HPDE6-E6E7 (cell line): ENCODE measurements around the gene PTEN.
"Not testable (repeated sequence)": the region's sequence is repeated elsewhere in the genome, so short reads cannot be mapped to it uniquely, and the experiment has no call there.

Source experiments
- DNase-seq: peaks from one replicate; pipeline ENCODE4 v3.0.0; 2011; ENCODE audit warnings: missing footprints; ENCODE audit errors: extremely low spot score

Gene PTEN

DNA sequence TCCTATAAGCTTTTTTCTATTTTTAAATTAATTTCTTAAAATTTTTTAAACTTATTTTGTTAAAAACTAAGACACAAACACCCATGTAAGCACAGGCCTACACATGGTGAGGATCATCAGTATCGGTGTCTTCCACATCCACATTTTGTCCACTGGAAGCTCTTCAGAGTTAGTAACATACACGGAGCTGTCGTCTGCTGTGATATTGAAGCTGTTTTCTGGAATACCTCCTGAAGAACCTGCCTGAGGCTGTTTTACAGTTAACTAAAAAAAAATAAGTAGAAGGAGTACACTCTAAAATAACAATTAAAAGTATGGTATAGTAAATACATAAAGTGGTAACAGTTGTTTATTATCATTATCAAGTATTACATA is 17.8 kb upstream of the PTEN start:
- DNase-seq, result no peak

GRCh38 chr10:87846023-87846422 is 17.4 kb upstream of the PTEN start:
- DNase-seq, result peak; percentile 33

GRCh38 chr10:87846711-87847110 is 16.7 kb upstream of the PTEN start:
- not testable (repeated sequence) for DNase-seq

DNA sequence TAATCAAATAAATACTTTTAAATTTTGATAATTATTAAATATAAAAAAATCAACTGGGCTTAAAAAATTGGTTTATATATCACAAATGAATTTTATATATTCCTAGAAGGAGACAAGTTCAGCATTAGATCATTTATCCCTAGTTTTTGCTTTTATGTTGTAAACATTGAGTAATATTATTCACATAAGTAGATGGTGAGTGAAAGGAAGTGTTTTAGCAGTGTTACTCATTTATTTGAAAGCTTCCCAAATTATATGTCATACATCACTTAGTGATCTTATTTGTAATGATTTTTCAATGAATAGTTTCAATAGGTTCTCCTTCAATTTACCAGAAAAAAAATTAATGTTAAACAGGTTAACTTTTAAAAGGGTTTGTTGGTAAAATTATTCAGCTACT is 15.9 kb upstream of the PTEN start:
- no peak for DNase-seq

GRCh38 chr10:87849001-87849400 is 14.4 kb upstream of the PTEN start:
- peak; percentile 33 for DNase-seq

DNA sequence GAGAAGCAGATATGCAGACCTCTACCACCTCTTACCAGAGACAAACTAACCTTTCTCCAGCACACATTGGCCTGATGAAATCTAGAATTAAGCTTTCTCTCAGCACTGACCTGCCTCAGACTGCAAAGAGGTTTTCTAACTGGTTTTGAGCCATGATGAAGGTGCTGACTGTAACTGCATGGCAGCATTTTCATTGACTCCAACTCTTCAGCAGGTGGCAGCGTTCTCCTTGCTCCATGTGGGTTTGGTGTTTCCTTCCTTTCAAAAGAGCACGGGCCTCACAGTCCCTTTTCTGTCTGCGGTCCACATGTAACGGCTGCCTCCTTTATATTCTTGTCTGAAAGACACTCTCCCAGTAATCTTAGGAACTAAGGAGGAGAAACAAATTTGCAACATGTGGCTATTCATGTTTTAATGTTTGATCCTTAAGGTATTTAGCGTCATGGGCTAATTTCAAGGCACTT is 12.7 kb upstream of the PTEN start:
- peak; percentile 43 for DNase-seq

- no peak for DNase-seq
These were observed 11.3 kb upstream of the PTEN start for GRCh38 chr10:87852089-87852488.

DNA sequence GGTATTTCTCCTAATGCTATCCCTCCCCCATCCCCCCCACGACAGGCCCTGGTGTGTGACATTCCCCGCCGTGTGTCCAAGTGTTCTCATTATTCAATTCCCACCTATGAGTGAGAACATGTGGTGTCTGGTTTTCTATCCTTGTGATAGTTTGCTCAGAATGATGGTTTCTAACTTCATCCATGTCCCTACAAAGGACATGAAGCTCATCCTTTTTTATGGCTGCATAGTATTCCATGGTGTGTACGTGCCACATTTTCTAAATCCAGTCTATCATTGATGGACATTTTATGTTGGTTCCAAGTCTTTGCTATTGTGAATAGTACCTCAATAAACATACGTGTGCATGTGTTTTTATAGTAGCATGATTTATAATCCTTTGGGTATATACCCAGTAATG is 8.2 kb upstream of the PTEN start:
- DNase-seq, result not testable (repeated sequence)

- not testable (repeated sequence) for DNase-seq
These were observed 7.8 kb upstream of the PTEN start for GRCh38 chr10:87855665-87856064.

DNA sequence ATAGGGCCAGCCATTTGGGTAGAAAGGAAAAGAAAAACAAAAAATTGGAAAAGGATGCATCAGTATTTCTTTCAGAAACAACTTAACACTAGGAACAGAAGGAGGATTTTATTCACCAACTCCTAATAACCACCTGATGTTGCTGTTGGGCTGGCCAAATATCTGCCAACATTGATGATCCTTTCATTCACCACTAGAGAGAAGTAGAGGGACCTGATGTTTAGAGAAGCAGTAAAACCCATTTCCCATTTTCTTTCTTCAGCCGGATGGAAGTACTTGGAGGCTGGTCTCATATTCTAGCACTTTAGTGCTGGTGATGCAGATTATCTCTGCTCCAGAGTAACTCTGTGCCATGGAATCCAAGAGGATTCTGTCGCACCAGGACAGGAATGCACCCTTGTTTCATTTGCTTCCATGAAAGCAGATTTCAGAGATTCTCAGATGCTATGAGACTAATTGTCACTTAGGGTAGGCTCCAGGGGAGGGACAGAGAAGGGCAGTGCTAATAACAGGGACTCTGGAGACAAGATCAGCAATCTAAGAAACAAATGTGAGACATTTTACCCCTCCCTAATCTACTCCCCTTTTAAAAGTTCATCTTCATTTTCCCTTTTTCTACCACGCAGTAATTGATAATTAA is 3.1 kb upstream of the PTEN start:
- peak; percentile 41 for DNase-seq

DNA sequence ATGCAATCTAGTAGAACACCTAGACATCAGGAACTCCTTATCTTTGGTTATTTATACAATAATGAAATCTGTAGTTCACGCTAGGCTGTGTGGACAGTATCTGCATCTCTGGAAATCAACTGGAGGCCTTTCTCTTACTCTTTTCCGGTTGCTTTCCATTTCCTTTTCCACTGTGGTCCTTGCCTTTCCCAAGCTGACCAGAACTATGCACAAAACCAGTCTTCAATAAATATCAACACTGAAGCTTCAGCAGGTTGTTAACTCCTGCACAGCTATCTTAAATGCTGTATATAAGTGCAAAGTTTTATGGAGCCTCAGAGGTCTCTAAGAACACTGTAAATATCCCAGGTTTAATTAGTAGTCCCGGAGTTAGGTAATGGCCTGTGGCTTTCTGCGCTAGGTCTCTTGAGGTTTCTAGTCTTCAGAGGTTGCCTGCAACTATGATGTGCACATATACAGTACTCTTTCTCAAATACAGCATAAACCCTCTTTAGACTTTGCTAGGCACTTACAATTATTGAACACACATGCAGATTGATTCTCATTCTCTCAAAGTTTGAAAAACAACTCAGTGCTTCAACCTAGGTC is 2.5 kb upstream of the PTEN start:
- DNase-seq, result no peak

DNA sequence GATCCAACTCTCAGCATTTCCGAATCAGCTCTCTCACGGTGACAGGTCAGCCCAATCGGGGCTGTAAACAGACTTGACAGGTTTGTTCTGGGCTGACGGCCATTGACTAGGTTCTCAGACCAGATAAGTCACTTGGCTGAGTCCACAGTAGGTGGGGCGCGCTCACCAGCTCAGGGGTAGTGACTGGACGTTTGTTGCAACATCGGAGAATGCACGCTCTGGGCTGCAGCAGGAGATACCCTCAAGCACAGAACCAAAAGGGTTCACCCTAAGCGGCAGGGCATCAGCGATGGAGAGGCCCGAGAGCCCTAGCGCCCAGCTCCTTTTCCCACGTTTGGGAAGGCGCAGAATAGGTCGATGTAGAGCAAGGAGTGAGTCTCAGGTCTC is 1.9 kb upstream of the PTEN start:
- peak; percentile 66 for DNase-seq

DNA sequence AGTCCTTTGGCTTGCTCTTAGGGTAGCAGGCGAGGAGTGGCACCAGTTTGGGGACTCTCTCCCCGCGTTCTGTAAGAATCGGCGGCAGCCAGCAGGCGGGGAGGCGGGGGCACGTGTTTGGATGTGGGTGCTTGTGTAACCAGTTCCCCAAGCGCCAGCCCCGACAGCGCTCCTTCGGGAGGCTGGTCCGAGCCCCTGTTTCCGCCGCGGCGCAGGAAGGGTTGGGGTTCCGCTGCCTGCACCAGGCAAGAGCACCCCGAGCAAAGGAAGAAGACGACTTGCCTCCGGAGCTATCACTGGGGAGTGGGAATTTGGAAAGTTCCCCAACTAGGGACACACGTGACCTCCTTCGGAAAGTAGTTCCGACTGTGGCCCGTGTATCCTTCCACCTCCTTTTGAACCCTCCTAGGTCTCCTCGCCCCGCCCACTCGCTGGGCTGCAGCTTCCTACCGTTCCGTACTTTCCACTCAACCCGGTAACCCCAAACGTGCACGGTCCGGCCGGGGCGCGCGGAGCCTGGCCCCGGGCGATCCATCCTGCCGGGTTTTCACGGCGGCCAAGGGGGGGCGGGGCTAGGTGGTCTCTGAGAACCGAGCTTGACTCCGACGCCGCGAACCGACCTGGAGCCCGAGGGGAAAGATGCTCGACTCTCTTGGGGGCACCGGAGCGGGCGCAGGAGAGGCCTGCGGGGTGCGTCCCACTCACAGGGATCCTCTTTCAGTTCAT is 1.3 kb upstream of the PTEN start:
- peak; percentile 76 for DNase-seq

DNA sequence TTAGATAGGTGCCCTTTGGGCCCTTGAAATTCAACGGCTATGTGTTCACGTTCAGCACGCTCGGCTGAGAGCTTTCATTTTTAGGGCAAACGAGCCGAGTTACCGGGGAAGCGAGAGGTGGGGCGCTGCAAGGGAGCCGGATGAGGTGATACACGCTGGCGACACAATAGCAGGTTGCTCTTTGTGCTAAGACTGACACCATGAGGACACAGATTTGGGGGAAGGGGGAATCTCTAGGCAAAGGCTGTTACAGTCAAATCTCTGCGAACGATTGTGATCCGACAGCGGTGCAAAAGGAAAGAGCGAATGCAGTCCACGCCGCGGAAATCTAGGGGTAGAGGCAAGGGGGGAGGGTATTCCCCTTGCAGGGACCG is 759 bp upstream of the PTEN start:
- DNase-seq, result peak; percentile 27

DNA sequence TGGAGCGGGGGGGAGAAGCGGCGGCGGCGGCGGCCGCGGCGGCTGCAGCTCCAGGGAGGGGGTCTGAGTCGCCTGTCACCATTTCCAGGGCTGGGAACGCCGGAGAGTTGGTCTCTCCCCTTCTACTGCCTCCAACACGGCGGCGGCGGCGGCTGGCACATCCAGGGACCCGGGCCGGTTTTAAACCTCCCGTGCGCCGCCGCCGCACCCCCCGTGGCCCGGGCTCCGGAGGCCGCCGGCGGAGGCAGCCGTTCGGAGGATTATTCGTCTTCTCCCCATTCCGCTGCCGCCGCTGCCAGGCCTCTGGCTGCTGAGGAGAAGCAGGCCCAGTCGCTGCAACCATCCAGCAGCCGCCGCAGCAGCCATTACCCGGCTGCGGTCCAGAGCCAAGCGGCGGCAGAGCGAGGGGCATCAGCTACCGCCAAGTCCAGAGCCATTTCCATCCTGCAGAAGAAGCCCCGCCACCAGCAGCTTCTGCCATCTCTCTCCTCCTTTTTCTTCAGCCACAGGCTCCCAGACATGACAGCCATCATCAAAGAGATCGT is 598 bp downstream of the PTEN start:
- not testable (repeated sequence) for DNase-seq

DNA sequence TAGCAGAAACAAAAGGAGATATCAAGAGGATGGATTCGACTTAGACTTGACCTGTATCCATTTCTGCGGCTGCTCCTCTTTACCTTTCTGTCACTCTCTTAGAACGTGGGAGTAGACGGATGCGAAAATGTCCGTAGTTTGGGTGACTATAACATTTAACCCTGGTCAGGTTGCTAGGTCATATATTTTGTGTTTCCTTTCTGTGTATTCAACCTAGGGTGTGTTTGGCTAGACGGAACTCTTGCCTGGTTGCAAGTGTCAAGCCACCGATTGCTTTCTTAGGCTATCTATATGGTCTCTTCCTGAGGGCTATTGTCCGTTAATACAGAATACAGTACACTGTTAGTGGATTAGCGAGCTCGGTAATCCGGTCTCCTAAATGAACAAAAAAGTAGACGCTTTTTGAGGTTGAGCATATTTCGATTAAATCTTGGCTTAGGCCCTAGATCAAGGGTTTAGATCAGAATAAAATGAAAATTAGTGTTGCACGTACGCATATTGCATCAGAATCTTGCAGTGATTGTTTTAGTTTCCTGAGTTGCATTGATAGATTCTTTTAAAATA is 1.2 kb downstream of the PTEN start:
- no peak for DNase-seq

- DNase-seq, result no peak
These were observed 1.9 kb downstream of the PTEN start for GRCh38 chr10:87865241-87865881.

GRCh38 chr10:87866412-87866974 is 3.1 kb downstream of the PTEN start:
- no peak for DNase-seq

- DNase-seq, result no peak
These were observed 4.0 kb downstream of the PTEN start for GRCh38 chr10:87867453-87867852.

DNA sequence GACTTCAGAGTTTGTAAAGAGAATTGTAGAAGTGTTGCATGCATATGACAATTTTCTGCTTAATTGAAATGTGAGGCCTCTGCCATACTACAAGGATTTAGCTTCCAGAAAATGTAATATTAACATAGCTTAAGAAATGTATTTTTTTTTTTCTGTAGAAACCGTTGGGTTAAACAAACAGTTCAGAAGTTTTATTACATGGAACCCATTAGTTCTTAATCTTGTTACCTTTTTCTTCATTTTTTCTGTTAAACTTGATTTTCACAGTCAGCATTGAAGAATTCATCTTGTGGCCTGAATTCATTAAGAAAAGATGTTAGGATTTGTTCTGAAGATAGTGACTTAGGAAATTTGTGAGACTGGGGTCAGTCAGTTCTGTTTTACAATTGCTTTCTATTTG is 4.9 kb downstream of the PTEN start:
- no peak for DNase-seq

GRCh38 chr10:87869139-87869538 is 5.7 kb downstream of the PTEN start:
- DNase-seq, result not testable (repeated sequence)
